Fibroblast of lung (primary cell): ENCODE measurements around the gene EMILIN2.

Experiments
- CTCF ChIP-seq, 2 donors: IDR thresholded peaks in 1 of 2; conservative IDR thresholded peaks in 1 of 2; 1 replicate in 1 of 2; 2 replicates in 1 of 2; pipeline ENCODE4 v1.5.1; 2011 to 2012; ENCODE audit warnings: low read length in 2 of 2, control low read depth in 1 of 2, inconsistent platforms in 1 of 2, low read depth in 1 of 2, mild to moderate bottlenecking in 1 of 2
- EZH2 ChIP-seq: IDR thresholded peaks from 2 replicates; pipeline ENCODE4 v1.5.1; 2012; ENCODE audit warnings: low read length, control low read depth, mild to moderate bottlenecking; ENCODE audit errors: missing control alignments

DNA sequence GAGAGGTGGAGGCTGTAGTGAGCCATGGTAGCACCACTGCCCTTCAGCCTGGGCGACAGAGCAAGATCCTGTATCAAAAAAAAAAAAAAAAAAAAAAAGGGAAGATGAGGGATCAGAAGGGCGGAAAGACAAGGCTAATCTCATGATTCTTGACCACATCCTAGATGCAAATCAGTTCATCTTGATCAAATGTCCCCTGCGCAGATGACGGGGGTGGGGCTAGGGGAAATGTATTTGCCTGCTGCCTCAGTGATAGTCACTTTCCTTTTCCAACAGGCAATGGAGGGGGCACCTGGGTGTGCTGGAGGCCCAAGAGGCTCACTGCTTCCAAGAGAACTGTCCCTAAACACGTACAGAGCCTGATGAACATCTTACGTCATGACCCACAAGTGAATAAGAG is 3.7 kb upstream of the EMILIN2 start:
- TF ChIP-seq CTCF (conservative IDR thresholded peaks at IDR 0.05 in 1 of 2, IDR thresholded peaks at IDR 0.05 in 1 of 2; ENCODE audit: low read depth in 1 of 2, low read length in 2 of 2): no peak
- TF ChIP-seq EZH2: no peak
